ENCODE data around the gene SKIC8. TPM values are rescaled to one million over a fixed set of nuclear protein-coding genes. Genes with fewer than 3 reads are reported as not detected.

Gene SKIC8
- total and polyA plus RNA-seq, 2 of the 13 experiments (the other 11 are each of a cell fraction or from before 2014, with no cell fraction given): 69.5 to 70.6 TPM

DNA sequence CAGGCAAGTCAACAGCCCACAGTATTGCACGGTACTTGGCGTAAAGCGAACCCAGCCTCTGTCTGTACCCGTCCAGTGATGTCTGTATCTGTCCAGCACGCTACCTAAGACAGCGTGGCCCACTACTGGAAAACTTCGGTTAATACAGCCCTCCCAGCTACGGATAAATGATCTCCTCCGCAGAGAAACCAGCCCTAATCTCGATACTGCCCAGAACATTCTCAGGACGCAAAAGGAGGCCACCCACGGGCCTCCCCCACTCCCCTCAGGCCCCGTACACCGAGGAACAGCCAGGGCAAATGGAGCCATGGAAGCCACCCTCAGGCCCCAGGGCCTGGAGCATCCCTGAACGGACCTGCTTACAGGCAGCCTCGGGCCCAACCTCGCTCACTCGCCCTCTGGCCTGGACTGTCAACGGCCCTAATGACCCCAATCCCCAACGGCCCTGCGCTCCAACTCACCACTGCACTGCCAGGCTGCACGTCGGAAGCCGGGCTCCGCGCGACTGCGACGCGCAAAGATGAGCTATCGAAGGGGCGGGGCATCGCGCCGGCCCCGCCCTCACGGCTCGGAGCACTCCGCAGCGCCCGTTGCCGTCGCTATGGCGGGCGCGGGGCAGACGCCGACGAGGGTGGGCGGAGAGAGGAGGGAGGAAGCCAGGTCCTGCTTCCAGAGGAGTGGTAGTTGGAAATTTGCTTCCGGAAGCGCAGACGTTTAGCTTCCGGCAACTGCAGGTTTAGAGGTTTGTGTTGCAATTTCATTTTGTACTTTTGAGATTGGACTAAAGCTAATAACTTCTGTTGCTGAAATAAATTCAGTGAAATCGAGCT lies at the start of gene SKIC8 (continued):
- TF ChIP-seq, protein P1, sequence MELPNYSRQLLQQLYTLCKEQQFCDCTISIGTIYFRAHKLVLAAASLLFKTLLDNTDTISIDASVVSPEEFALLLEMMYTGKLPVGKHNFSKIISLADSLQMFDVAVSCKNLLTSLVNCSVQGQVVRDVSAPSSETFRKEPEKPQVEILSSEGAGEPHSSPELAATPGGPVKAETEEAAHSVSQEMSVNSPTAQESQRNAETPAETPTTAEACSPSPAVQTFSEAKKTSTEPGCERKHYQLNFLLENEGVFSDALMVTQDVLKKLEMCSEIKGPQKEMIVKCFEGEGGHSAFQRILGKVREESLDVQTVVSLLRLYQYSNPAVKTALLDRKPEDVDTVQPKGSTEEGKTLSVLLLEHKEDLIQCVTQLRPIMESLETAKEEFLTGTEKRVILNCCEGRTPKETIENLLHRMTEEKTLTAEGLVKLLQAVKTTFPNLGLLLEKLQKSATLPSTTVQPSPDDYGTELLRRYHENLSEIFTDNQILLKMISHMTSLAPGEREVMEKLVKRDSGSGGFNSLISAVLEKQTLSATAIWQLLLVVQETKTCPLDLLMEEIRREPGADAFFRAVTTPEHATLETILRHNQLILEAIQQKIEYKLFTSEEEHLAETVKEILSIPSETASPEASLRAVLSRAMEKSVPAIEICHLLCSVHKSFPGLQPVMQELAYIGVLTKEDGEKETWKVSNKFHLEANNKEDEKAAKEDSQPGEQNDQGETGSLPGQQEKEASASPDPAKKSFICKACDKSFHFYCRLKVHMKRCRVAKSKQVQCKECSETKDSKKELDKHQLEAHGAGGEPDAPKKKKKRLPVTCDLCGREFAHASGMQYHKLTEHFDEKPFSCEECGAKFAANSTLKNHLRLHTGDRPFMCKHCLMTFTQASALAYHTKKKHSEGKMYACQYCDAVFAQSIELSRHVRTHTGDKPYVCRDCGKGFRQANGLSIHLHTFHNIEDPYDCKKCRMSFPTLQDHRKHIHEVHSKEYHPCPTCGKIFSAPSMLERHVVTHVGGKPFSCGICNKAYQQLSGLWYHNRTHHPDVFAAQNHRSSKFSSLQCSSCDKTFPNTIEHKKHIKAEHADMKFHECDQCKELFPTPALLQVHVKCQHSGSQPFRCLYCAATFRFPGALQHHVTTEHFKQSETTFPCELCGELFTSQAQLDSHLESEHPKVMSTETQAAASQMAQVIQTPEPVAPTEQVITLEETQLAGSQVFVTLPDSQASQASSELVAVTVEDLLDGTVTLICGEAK (IDR thresholded peaks at IDR 0.05): peak; percentile 29; the same call in 1 of the 2 replicates
- TF ChIP-seq, protein P1 (CRISPR knock-in tag; IDR thresholded peaks at IDR 0.05): peak; percentile 62
- TF ChIP-seq ZNF577 (CRISPR knock-in tag; IDR thresholded peaks at IDR 0.05; ENCODE audit: borderline replicate concordance, low read depth) (no peak), NCOR1 (IDR thresholded peaks at IDR 0.05; ENCODE audit: borderline replicate concordance, low read length) (peak; percentile 22; the same call in 1 of the 2 replicates), ZNF225 (CRISPR knock-in tag; IDR thresholded peaks at IDR 0.05) (peak; percentile 35; the same call in 1 of the 2 replicates), FOXO1 (CRISPR knock-in tag; IDR thresholded peaks at IDR 0.05) (no peak; the same call in 1 of the 2 replicates), ZFY (CRISPR knock-in tag; IDR thresholded peaks at IDR 0.05) (peak; percentile 94), MEIS2 (CRISPR knock-in tag; IDR thresholded peaks at IDR 0.05) (no peak), GTF3A (CRISPR knock-in tag; conservative IDR thresholded peaks at IDR 0.05) (0 out of 2 replicates have a peak, but pooled peaks have one; percentile 66), ZNF138 (CRISPR knock-in tag; IDR thresholded peaks at IDR 0.05; ENCODE audit: low read depth) (peak; percentile 39; the same call in 1 of the 2 replicates), ELF1 (CRISPR knock-in tag; IDR thresholded peaks at IDR 0.05) (peak; percentile 76), RXRB (CRISPR knock-in tag; IDR thresholded peaks at IDR 0.05; ENCODE audit: borderline replicate concordance) (peak; percentile 49; the same call in 1 of the 2 replicates), ZNF207 (IDR thresholded peaks at IDR 0.05; ENCODE audit: borderline replicate concordance) (no peak), TARDBP (CRISPR knock-in tag; IDR thresholded peaks at IDR 0.05) (peak; percentile 84), BORCS8-MEF2B (CRISPR knock-in tag; IDR thresholded peaks at IDR 0.05) (peak; percentile 47; the same call in 1 of the 2 replicates), SALL2 (CRISPR knock-in tag; IDR thresholded peaks at IDR 0.05) (0 out of 2 replicates have a peak, but pooled peaks have one; percentile 25), POLR2AphosphoS5 (IDR thresholded peaks at IDR 0.05; ENCODE audit: low read depth, low read length) (peak; percentile 83), RARA (CRISPR knock-in tag; IDR thresholded peaks at IDR 0.05) (no peak), CHD2 (IDR thresholded peaks at IDR 0.05; ENCODE audit: low read depth, low read length) (peak; percentile 48), ZFP37 (CRISPR knock-in tag; IDR thresholded peaks at IDR 0.05; ENCODE audit: borderline replicate concordance) (no peak), KDM1A (CRISPR knock-in tag; IDR thresholded peaks at IDR 0.05) (no peak), MAFG (CRISPR knock-in tag; IDR thresholded peaks at IDR 0.05) (no peak)
- TF ChIP-seq, protein P2, sequence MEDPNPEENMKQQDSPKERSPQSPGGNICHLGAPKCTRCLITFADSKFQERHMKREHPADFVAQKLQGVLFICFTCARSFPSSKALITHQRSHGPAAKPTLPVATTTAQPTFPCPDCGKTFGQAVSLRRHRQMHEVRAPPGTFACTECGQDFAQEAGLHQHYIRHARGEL (CRISPR knock-in tag; IDR thresholded peaks at IDR 0.05): no peak
